Inflammatory macrophage (primary cell): Measurements from ENCODE around the gene TMEM59L.
"Not testable (repeated sequence)": the region's sequence is repeated elsewhere in the genome, so short reads cannot be mapped to it uniquely, and the experiment has no call there.

Experiments
- DNase-seq, 2 donors: peaks; one replicate each; pipeline ENCODE4 v3.0.0-alpha.2; 2020 to 2022

Gene TMEM59L

DNA sequence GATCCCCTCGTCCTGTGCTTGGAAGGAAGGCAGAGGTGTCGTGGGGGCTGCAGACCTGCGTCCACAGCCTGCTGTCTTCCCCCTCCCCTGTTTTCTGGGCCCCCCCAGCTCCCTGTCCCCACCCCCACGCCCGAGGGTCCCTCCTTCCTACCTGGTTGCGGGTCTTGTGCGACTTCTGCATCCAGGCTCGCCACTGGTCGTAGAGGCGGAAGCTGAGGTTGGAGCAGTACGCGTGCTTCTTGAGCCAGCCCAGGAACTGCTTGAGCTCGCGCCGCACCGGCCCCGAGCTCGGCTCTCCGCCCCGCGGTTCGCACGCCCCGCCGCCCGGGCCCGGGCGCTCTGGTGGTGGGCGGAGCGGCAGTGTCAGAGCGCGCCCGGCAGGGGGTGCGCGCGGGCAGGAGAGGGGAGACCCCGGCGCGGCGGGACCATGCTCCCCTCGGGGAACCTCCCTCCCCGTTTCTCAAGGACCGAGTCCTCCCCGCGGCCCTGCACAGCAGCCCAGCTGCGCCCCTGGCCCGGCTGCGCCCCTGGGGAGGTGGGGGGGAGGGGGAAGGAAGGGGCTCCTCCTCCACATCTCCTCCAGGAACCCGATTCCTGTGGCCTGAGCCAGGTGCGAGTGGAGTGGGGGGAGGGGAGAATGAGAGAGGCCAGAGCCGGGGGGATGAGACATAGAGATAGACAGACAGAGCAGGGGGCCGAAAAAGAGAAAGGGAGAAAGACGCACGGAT lies 18.4 kb upstream of the TMEM59L start:
- DNase-seq, result peak; percentile 65 to 84

DNA sequence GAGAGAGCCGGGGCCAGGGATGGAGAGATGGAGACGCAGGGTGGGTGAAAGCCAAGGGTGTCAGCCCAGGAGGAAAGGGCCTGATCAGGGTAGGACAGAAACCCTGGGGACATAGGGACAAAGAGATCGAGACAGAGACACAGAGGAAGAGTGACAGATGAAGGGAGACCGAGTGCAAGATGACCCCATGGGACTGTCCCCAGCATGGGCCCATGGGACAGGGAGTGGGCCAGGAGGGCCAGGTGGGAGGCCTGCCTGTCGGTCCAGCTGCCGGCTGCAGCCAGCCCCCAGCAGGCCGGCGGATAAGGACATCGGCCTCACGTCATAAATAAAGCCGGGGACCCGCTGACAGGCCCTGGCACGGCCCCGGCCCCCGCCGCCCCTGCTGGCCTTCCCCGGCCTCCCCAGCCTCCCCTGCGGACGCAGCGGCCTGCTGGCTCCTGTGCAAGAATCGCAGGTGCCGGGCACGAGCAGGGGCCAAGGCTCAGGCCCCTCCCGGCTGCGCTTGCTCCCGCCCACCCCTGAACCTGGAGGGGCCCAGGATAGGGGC lies 17.8 kb upstream of the TMEM59L start:
- no peak for DNase-seq

DNA sequence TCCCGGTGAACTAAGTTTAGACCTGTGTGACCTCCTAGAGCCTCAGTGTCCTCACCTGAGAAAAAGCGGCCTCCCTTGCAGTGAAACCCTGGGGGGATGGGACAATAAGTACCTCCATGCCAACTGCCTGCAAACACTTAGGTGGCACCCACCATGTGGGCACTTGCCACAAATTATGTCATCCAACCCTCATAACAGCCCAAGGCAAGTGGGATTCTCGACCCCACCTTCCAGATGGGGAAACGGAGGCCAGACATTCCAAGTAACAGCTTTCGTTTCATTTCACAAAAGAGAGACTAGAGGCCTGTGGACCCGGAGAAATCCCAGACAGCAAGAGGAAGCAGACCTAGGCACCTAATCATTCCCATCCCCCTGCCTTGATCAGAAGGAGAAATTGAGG lies 17.2 kb upstream of the TMEM59L start:
- DNase-seq, result no peak

DNA sequence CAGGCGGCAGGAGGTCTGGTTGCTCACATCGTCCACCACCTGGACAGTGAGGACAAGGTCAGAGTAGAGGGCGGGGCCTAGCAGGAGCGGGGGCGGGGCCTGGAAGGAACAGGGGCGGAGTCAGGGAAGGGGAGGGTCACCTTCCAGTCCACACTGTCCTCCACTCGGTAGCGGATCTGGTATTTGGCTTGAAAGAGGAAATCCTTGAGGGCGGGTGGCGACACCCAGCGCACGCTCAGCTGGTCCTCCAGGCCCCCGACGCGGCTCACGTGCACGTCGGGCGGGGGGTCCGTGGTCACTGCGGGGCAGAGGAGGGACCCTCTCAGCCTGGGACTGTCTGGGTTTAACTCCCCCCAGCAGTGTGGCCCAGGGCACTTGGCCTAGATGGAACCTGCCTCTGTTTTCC lies 15.9 kb upstream of the TMEM59L start:
- DNase-seq, result peak; percentile 79 to 81

DNA sequence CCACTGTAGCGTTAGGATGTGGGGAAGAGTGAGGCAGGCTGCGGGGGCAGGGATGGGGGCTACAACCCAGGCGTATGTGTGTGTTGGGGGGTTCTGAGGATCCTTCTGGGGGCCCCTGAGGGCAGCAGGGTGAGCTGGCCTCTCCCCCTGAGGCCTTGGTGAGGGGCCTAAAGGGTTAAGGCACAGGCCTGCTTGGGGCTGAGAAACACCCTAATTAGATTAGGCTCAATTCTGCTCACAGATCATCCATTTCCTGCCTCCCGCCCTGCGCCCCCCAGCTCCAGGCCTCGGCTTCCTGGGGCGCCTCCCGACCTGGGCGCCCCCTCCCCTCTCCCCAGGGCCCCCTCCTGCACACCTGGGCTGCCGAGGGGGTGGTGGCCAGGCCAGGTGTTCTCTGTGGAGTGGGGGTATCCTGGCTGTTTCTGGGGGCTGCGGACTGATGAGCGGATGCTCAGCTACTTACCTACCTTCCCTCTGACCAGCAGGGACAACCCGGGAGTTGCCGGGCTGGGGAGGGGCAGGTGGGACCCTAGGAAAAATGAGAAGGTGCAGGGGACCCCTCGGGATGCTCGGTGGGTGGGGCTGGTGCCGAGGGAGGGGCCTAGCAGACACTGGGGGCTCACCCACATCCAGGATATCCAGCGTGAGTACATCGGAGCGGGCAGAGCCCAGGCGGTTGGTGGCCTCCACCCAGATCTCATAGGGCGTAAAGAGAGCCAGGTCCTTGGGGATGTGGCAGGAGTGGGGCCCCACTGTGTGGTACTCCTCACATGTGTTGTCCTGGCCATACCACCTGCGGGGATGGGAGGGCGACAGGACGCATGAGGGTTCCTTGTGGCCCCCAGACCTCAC lies 14.6 kb upstream of the TMEM59L start:
- no peak for DNase-seq

DNA sequence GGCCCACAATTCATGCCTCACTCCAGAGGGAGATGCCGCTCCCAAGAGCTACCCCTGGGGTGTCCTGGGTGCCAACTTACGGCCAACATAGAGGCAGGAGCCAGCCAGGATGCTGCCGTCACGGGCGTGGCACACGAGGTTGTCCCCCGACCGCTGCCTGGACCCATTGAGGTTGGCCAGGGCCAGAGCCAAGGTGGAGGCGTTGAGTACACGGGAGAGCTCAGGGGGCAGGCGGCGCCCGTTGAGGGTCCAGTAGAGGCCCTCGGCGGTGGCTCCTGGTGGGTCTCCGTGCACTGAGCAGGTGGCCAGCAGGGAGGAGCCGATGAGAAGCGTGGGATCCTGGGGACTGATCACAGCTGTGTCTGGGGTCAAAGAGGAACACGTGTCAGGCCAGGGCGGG lies 13.2 kb upstream of the TMEM59L start:
- no peak for DNase-seq

DNA sequence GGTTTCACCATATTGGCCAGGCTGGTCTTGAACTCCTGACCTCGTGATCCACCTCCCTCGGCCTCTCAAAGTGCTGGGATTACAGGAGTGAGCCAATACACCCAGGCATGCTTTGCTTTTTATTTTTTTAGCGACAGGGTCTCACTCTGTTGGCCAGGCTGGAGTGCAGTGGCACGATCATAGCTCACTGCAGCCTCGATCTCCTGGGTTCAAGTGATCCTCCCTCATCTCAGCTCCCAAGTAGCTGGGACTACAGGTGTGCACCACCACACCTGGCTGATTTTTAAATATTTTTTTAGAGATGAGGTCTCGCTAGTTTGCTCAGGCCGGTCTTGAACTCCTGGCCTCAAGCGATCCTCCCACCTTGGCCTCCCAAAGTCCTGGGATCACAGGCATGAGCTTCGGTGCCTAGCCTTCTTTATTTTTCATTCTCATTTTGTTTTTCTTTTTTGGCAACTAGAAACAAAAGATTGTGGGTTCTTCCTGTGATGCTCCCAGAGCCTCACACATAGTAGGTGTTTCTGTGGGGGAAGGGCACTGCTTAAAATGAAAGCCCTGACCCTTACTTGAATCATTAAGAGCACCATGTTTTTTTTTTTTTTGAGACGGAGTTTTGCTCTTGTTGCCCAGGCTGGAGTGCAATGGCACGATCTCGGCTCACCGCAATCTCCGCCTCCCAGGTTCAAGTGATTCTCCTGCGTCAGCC lies 11.8 kb upstream of the TMEM59L start:
- not testable (repeated sequence) for DNase-seq

DNA sequence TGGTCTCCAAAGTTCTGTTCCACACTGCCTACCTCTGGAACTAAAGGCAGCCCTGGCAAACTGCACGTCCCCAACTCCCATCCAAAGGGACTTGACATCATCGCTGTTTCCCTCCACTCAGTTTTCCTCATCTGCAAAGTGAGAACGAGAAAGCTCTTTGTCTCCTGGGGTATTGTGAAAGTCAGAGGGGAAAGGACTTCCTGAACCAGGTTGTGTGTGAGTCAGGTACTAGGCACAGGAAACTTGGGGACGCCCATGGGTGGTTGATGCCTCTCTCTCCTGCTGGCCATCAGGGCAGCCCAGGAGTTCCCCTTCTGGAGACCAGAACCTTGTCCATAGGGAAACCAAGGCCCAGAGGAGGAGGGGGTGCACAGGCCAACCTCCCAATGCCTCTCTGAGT lies 10.8 kb upstream of the TMEM59L start:
- no peak for DNase-seq

DNA sequence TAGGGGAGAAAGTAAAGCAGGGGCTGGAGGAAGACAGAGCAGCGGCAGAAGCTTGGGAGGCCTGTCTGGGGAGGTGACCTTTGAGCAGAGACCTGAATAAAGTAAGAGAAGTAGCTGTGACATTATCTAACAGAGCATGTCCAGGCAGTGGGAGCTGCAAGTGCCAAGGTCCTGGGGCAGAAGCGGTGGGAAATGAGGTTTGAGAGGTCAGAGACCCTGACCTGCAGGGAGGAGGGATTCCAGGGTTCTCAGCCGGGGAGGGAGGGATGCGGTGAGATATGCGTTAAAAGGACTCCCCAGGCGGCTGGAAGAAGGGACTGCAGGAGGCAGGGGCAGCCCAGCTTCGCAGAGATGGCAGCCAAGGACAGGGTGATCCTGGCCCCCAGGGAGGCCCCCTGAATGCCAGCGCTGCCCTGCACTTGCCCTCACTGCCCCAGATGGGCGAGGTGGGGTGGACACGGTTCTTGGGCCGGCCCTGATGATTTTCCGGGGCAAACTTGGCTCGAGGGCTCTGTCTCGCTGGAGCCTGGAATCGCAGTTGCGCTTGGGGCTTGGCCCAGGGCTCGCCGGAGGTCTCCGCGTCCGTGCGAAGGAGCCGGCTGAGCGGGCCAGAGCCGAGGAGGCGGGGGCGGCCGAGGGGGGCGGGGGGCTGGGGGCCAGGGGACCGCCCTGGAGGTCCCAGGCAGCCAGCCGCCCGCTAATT lies 9.3 kb upstream of the TMEM59L start:
- peak in 1 of 2 donors; percentile 11 for DNase-seq

DNA sequence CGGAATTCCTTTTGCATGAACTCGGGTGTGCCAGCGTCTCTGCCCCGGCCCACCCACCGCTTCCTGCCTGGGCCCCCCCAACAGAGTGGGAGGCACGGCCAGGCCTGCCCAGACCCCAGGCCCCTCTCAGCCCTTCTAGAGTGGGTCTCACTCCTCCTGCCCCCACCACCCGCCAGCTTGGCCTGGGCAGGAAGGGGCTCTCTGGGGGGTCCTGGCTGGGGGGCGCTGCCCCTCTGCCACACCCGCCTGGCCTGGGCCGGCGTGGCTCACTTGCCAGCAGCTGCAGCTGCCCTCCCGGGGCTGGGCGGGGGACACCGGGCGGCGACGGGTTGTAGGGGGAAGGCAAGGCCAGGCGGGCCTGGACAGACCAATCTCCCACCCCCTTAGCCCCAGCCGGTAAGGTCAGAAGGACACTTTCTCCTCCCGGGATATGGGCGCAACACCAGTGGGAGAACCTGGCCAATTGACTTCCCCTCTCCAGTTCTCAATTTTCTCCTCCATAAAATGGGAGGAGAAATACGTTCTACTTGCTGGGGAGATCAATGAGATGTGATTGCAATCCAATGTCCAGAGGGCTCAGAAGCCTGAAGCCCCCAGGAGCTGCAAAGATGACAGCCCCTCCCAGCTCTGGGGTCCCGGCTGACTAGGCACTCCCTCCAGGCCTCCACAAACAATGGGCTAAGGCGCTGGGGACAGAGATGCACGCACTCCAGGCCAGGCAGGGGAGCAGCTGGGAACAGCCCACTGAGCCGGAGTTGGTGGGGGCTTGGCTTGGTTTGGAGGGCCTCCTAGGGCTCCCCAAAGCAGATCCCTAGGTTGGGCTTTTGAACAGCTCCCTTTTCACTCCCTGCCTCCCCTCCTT lies 8.5 kb upstream of the TMEM59L start:
- no peak for DNase-seq

DNA sequence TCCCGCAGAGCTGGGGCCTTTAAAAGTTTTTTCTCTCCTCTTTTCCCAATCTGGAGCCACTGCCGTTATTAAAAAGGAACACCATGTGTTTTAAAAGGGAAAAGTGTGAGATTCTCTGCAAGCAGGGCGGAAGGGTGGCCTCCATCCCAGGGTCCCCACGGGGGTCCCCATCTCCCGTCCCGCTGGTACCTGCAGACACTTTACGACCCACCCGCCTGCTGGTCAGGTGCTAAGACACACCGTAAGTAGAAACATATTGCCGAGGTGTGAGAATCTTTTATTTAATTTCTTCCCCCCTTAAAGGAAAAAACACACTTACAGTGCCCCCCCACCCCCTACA lies 7.9 kb upstream of the TMEM59L start:
- no peak for DNase-seq

DNA sequence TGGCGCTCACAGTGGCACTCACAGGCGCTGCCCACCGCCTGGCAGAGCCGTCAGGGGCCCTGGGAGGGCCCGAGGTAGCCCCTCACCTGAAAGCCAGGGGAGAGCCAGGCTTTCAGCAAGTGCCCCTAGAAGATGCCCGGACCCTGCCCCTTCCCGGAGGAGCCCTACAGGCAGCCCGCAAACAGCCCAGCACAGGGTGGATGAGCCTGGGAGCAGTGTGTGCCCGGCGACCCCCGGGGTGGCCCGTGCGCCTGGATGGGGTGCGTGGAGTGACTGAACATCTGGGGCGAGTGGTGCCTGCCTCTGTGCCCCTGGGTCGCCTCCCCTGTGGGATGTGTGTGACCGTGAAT lies 7.5 kb upstream of the TMEM59L start:
- DNase-seq, result no peak

DNA sequence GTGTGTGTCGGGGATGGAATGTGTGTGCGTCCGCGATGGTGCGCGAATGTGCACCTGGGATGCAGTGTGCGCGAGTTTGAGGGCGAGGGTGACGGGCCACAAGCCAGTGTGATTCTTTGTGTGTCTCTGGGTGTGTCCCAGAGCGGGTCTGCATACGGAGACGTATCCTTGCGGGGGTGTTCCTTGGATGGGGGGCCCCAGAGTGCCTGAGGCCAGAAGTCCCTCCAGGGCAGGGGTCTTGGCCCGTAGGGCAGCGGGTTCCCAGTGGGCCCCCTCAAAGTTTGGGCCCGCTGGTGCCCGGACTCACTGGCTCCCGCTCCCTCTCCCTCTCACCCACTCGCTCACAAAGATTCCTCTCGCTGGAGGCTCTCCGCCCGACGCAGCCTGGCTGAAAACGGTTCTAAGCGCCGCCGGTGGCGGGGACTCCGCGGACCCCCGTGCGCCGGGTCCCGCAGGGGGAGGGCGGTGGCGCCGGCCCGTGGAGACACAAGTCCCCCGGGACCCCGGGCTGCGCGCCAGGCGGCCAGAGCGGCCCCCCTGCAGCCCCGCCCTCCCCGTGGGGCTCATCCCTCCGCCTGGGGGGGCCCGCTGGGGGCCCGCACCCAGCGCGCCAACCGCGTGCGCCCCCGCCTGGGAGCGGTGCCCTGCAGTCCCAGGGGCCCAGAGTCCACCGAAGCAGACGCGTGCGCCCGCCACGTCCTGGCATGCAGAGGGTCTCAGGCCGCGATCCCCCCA lies 7.0 kb upstream of the TMEM59L start:
- DNase-seq, result no peak

DNA sequence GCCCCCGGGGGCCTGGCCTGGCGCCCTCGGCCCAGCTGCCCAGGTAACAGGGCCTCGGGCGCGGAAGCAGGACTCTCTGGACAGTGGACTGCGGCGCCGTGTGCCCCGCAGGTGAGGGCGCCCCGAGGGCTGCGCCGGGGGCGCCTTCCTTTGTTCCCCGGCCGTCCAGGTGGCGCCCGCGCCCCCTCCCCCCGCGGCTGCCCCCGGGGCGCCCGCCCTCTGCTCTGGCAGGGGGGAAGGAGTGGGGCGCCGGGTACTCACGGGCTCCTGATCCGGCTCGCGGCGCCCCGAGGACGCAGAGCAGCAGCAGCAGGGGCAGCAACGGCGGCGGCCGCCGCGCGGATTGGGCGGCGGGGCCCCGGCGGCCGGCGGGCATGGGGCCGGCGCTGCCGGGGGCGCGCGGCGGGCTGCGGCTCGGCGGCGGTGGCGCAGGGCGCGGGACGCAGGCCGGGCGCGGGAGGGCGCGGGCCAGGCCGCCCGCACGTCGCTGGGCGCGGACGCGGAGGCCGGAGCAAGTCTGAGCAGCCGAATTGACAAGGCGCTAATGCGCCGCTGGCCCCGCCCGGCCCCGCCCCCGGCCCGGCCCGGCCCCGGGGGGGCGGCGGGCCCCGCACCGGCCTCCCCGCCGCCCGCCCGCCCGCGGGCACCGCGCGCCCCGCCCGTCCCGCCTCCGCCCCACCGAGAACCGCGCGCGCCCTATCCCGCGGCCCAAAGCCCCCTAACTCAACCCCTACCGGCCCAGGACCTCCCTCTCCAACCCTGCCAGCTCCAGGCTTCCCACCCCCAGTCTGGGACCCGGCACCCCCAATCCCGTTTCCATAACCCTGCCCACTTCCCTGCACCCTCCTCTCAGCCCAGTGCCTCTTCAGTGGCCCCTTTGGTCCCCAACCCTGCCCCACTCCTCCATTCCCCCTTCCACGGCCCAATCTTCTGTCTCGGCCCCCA lies 6.1 kb upstream of the TMEM59L start, which contains the start of gene CRLF1:
TSS of gene CRLF1 (minus strand) at position 519 of the 945 bp plus-strand sequence. CDS start at position 376, 143 bp downstream.
- DNase-seq, result no peak

DNA sequence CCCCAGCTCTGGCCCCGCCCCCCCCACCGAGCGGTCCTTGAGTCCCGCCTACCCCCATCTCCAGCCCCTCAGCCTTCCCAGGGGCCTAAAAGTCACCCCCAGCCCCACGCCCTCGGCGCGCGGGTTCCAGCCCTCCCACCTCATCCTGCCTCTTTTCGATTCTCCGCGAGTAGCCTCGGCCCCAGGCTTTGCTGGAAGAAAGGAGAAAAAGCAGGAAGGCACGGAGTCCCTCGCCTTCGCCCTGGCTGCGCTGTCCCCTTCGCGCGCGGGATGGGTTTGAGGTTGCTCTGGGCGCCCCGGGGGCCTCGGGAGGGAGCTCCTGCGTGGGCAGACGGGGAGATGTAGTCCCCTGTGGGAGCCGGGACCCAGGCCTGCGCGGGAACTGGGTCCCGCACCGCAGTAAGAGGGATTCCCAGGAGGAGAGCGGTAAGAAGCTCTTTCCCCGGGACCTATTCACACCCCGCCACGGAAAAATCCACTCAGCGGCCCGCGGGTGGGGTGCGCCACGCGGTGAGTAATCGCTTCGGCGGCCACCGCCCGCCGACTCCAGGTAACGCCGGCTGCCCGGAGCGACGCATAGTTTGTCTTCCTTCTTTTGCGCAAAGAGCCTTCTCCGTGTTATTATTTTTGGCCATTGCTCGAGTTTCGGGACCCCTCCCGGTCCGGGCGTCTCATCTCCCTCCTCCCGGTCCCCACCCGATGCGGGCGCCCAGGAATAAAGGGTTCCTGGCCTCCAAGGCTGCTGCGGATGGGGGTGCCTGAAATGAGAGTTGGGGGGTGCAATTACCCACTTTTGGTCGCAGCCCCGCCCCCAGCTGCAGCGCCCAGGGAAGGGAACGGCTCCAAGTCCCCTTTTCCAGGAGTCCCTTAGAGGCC lies 5.2 kb upstream of the TMEM59L start:
- DNase-seq, result no peak

DNA sequence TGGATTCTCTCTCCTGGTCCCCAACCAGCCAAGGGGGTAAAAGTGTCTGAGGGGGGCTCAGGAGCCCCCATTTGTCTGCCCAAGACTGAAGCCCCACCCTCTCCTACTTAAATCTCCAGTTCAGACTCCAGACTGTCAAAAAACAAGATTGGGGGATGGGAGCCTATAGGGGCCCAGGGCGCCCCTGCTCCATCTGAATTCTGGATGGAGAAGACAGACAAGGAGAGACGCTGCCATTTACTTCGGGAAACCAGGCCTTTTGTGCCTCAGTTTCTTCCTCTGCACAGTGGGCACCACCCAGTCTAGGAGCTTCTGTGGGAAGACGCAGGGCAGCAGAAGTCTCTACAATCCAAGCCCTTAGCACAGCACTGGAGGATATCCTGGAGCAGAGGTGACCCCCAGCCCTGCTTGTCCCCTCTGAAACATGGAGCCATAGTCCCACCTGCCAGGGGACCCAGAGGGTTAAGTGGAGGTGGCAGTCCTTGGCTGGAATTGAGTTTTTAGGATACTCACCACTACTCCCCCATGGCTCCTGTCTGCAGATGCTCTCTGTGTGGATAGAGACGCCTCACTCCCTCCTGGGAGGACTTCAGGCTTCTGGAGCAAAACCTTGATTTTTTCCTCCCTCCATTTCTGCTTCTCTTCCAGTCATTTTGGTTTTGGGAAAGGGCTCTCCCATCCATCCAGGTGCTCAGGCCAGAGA lies 4.4 kb upstream of the TMEM59L start:
- no peak for DNase-seq

DNA sequence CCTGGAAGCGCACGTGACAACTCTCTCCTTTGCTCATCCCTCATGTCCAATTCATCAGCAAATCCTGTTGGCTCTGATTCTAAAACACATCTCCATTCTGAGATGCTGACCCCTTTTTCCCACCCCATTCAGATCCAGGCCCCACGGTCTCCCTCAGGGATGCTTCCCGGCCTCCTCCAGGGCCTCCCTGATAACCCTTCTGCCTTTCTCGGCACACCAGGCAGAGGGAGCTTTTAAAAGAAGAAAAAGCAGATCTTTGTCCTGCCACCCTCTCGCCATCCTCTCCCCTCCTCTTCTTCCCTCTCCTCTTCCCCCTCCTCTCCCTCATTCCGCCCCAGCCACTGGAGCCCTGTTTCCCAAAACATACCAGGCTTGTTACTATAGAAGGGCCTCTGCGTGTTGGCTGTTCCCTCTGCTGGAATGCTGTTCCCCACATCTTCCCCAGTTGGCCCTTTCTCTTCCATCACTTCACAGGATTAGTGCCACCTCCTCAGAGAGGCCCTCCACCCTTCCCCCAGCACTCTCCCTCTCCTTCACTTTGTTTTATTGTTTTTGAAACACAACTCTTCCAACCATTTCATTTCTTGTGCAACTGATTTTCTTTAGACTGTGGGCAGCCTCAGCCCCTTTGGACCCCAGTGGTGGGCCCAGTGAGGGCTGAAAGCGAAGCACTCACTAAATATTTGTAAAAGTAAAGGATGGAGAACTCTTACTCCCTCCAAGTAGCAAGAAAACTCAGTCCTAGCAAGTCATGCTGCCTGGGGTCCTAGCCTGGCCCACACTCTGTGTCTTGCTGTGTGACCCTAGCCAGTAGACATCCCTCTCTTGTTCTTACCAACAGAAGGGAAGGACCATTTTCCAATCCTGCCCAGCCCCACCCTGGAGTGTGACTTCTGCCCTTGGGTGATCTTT lies 3.6 kb upstream of the TMEM59L start:
- no peak for DNase-seq
